C4-2B (cell line): Measurements from ENCODE around the gene THUMPD2.
A peak's percentile ranks its signal among the peaks of the same experiment; 100 is the strongest.
"Not testable (repeated sequence)": the region's sequence is repeated elsewhere in the genome, so short reads cannot be mapped to it uniquely, and the experiment has no call there.

ENCODE experiments used
- H3K27ac ChIP-seq: fragments of 450-650 bp; 2 replicates; pipeline ENCODE4 v1.5.1; 2017
- CTCF ChIP-seq: fragments of 450-650 bp; conservative IDR thresholded peaks from 2 replicates; pipeline ENCODE4 v1.5.1; 2017; ENCODE audit warnings: mild to moderate bottlenecking
- ZFX ChIP-seq: fragments of 450-650 bp; IDR thresholded peaks from 2 replicates; pipeline ENCODE4 v1.6.1; 2017

THUMPD2 gene

GRCh38 chr2:39728941-39729351 is 50.1 kb downstream of the THUMPD2 start:
- no peak overlapping the region for H3K27ac ChIP-seq
- TF ChIP-seq ZFX (no peak), CTCF (peak; percentile 69)

- not testable (repeated sequence) for H3K27ac ChIP-seq
Observed at GRCh38 chr2:39728085-39728484, 51.0 kb downstream of the THUMPD2 start.

- no peak overlapping the region for H3K27ac ChIP-seq
- TF ChIP-seq CTCF: no peak
- no peak for TF ChIP-seq ZFX
Observed at GRCh38 chr2:39725401-39725800, 53.7 kb downstream of the THUMPD2 start.

- H3K27ac ChIP-seq: no peak overlapping the region
- TF ChIP-seq ZFX (no peak), CTCF (no peak)
Observed at GRCh38 chr2:39724828-39725144, 54.3 kb downstream of the THUMPD2 start.

GRCh38 chr2:39723946-39724827 is 54.9 kb downstream of the THUMPD2 start:
- no peak overlapping the region for H3K27ac ChIP-seq
- TF ChIP-seq ZFX (no peak), CTCF (no peak)

GRCh38 chr2:39723497-39723896 is 55.6 kb downstream of the THUMPD2 start:
- no peak for TF ChIP-seq ZFX
- no peak for TF ChIP-seq CTCF
- H3K27ac ChIP-seq: no peak overlapping the region

GRCh38 chr2:39720970-39721369 is 58.1 kb downstream of the THUMPD2 start:
- no peak overlapping the region for H3K27ac ChIP-seq
- TF ChIP-seq CTCF (no peak), ZFX (no peak)

GRCh38 chr2:39719317-39719716 is 59.7 kb downstream of the THUMPD2 start:
- no peak overlapping the region for H3K27ac ChIP-seq

More at GRCh38 chr2:39719317-39719716, 59.7 kb downstream of the THUMPD2 start:
- TF ChIP-seq CTCF: no peak
- TF ChIP-seq ZFX: no peak
